Measurements from ENCODE around the gene ABHD16B.

Gene ABHD16B

GRCh38 chr20:63895952-63896263 is 34.6 kb downstream of the ABHD16B start:
- no peak for DNase-seq (ENCODE audit: low read depth in 2 of 2)

GRCh38 chr20:63896264-63897105 is 35.2 kb downstream of the ABHD16B start:
- DNase-seq (ENCODE audit: low read depth in 2 of 2) = no peak

GRCh38 chr20:63897978-63898561 is 36.8 kb downstream of the ABHD16B start:
- no peak for DNase-seq (ENCODE audit: low read depth in 2 of 2)

GRCh38 chr20:63898882-63899558 is 37.7 kb downstream of the ABHD16B start:
- no peak for DNase-seq (ENCODE audit: low read depth in 2 of 2)

- no peak for DNase-seq (ENCODE audit: low read depth in 2 of 2)
These were observed 39.1 kb downstream of the ABHD16B start for GRCh38 chr20:63900413-63900812.

- DNase-seq (ENCODE audit: low read depth in 2 of 2) = no peak
These were observed 42.7 kb downstream of the ABHD16B start for GRCh38 chr20:63903796-63904561.

GRCh38 chr20:63908008-63908682 is 46.8 kb downstream of the ABHD16B start:
- no peak for DNase-seq (ENCODE audit: low read depth in 2 of 2)

- DNase-seq (ENCODE audit: low read depth in 2 of 2) = no peak
These were observed 49.9 kb downstream of the ABHD16B start for GRCh38 chr20:63911176-63911575.

Measured in stimulated activated CD4-positive, alpha-beta T cell treated with anti-CD3 and anti-CD28 coated beads, Interleukin-1b, Interleukin-23, amount 100 ng/mL, for 4 hours (primary cell).